GM10847 (cell line): ENCODE measurements around the gene CLSTN2.

Experiments used
- POLR2A ChIP-seq: IDR thresholded peaks from 2 replicates; pipeline ENCODE4 v1.6.1; 2011; ENCODE audit not compliant: insufficient read length; ENCODE audit errors: extremely low read depth

Gene CLSTN2

DNA sequence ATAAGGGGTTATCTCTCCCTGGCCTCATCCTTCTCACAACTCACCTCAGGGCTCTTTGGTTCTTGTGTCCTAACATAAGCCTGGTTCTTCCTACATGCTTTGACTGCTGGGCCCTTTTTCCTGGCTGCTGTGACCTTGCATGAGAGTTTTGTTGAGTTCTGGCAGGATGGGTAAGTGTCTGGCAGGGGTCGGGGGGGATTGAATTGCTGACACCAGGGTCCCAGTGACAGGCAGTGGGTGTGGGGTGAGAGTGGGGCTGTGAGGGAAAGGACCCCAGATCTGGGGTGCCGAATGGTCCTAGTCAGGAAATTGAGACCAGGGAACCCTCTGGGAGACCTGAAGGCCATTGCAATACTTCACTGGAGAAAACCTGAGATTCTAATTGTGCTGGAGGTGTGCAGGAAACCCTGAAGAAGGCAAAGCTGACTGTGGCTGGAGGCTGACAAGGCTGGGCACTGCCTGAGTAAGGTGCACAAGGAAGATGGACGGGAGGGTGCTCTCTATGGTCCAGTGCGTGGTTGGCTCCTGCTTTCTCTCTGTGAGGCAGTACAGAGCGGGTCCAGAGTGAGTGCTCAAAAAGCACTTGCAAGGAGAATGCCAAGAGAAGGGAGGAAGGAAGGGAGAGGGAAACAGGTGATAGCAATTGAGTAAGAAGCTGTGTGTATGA lies 76.8 kb downstream of the CLSTN2 start:
- TF ChIP-seq POLR2A: no peak

DNA sequence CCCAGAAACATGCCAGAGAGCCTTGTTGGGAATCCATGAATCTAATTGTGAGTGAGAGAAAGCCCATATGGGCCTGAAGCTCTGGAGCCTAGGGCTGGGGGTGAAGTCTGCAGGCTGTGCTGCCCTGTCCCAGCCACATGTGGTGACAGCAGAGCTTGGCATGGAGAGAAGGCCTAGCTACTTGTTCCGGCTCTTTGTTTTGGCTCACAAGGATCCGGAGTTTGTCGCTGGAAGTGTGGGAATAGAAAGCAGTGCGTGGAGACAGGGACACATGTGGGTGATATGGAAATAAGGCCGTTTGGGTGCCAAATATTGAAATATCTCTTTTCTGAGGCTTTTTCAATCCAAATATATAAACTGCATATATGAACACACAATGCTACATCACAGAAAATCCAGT lies 78.2 kb downstream of the CLSTN2 start:
- TF ChIP-seq POLR2A: no peak

DNA sequence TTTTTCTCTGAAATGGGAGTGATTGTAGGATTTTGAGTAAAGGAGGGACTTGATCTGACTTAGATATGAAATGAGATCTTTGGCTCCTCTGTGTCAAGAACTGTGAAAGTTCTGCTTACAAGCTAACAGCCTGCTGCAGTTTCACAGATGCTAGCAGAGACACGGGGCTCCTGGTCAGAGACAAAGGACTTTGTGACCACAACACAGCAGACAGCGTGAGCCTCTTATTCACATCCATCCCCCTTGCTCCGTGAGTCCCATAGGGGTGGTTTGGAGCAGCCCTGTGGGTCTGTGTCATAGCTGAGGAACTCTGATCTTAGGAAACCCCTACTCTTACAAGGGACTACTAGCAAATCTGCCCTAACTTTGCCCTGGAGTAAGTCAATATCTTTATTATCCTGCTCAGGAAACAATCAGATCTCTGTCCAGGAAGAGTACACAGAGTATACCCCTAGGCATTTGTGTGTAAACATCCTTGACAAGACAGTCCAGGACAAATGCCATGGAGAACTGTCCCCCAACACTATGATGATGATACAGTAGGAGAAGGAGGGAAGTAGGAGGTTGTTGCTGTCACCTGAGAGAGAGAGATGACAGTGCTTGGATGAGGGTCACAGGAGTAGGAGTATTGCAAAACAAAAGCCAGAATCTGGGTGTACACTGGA lies 80.0 kb downstream of the CLSTN2 start:
- TF ChIP-seq POLR2A: no peak

DNA sequence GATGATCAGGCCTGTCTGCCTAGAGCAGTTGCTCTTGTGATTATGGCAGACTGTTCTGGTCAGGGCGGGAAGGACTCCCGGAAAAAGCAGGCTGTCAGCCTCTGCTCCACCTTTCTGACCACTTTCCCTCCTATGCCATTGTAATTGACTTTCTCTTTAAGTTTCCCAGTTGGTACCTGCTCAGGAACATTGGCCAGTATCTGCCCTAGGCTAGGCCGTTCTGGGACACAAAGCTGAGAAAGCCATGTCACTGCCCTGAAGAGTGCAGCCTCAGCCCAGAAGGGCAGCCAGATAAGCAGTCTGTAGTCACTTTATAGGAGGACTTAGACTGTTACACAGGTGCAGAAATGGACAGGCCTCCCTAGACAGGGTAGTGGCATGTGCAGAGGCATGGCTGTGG lies 80.8 kb downstream of the CLSTN2 start:
- no peak for TF ChIP-seq POLR2A

DNA sequence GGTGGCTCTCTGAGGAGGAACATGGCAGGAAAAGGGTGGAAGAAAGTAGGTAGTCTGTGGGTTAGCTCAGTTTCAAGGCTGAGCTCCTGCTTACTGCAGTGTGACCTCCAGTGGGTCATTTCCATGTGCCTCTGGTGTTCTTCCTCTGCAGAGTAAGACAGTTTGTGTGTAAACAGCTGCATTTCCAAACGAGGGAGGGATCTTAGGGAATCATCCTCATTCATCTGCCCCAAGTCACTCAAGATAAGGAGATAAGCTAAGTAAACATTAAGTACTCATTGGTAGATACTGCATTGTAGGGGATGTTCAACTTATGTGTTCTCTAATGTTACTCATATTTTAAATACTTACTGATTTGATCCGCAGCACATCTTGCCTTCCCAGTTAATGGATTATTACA lies 83.6 kb downstream of the CLSTN2 start:
- TF ChIP-seq POLR2A: no peak

DNA sequence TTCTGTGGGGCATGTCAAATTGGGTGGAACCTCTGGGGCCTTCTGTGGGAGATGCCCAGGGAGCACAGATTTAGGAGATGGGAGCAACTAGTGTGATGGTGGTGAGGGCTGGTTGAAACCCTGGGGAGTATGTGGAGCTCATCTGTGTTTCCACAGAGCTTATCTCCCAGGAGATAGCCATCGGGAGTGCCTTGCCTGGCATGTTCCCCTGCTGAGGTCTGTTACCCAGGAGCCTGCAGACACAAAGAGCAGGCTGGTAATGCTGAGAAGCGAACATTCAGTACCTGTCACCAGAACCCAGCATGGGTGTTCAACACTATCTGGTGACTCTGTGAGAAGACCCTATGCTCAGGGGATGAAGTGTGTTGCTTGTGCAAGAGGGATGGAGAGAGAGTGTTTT lies 85.0 kb downstream of the CLSTN2 start:
- TF ChIP-seq POLR2A: no peak

DNA sequence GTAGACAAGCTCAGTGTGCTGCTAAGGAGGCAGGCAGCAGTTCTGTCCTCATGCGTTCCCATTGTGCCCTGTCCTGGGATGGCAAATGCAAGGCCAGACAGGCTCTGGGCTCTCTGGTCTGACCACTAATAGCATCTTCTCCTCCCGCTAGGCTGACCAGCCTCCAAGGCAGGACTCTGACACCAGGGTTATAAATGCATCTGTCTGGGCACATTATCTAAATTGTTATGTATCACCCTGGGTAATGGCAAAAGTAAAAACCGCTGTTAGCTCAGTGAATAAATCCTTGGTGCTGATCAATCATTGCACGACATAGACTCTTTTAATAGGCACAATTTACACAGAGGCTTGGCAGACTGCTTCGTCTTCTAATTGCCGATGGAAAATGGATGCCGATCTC lies 85.6 kb downstream of the CLSTN2 start:
- no peak for TF ChIP-seq POLR2A

DNA sequence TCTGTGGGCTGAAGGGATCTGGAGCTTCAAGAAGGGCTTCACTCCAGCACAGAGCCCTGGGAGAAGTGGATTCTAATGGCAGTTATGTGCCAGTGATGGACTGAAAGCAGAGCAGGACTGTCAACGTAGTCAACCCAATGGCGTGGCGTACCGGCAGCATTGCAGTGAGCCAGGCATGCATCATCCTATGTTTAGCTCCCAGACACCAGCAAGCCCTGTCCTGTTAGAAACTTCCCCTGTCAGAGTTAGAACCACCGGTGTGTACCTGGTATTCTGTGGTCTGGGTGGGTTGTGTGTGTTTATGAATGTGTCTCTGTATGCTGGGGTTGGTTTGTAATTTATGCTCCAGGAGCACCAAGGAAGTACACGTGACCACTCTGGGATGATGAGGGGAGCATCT lies 86.3 kb downstream of the CLSTN2 start:
- no peak for TF ChIP-seq POLR2A

DNA sequence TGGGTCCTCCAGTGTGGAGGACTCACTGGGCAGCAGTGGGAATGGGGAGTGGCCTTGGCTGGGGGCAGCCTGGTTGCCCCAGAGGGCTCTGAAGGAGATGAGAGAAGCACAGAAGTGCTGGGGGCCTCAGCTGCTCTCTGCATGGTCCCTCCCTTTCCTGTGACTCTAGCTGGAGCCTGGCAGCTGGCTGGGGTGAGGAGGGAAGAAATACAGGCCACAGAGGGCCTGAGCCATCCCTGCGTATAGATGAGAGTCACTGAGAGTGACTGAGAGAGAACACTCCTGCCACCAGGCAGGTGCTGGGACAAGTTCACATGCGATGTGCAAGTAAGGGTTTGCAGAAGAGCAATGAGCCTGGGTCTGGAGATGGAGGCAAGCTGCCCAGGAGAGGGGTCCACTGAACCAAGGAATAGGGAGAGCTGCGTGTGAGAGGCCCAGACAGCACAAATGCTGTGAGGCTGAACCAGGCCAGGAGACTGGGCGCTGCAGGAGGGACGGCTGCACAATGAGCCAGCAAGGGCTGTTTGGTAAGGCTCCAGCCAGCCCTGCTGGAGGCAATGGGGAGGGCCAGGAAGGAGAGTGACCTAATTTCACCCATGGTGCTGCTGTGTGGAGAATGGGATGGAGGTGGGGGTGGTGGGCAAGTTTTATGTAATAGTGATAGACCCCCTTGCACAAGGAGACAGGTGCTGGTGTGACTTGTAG lies 87.2 kb downstream of the CLSTN2 start:
- no peak for TF ChIP-seq POLR2A

DNA sequence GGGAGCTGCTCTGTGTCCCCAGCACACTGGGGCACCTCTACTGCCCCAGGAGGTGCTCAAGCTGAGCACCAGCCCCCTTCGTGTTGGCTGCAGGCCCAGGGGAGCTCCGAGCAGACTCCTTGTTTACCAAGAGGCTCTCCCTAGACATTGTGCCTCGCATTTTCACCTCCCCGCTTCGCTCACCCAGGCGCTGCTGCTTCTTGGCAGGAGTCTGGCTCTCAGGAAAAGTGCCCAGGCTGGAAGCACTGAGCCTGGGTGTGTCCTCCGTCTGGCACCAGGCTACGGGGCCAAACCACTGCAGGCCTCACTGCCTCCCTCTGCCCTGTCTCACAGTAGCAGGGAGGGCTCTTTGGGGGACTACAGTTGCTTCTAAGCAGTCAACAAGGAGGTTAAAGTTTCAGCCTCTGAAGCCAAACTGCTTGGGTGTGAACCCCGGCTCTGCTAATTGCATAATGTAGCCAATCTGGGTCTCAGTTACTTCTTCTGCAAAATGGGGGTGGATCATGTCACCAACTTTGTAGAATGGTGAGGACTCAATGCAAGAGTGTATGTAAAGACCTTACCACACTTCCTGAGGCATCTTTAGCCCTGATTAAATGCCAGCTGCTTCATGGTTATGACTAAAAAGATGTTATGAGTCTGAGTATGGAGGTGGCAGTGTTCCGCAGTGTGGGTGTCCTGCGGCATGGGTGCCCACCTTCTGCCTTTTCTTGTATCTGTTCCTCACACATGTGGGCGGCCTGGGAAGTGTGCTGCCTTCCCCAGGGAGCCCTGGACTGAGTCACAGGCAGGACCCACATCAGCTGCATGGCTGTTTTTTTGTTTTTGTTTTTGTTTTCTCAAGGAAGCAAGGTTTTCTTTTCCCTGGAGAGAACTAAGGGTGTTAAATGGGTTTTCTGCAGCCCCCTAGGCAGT lies 88.9 kb downstream of the CLSTN2 start:
- no peak for TF ChIP-seq POLR2A

DNA sequence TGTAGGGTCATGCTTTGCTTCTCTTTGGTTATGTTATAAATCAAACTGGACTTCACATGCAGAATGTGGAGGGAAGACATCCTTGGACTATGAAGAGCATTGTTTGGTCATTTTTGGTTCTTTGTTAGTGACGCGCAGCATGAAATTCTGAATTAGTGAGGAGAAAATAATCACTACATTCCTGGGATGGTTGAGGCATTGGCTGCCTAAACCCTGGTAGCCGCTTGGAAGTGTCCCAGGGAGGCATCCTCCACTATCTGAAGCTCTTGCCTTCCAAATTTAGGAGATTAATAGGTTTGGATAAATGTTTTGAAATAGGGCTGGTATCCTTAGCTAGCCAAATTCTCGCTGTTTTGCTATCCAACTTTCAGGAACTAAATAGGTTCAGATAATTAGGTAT lies 96.2 kb downstream of the CLSTN2 start:
- TF ChIP-seq POLR2A: no peak

DNA sequence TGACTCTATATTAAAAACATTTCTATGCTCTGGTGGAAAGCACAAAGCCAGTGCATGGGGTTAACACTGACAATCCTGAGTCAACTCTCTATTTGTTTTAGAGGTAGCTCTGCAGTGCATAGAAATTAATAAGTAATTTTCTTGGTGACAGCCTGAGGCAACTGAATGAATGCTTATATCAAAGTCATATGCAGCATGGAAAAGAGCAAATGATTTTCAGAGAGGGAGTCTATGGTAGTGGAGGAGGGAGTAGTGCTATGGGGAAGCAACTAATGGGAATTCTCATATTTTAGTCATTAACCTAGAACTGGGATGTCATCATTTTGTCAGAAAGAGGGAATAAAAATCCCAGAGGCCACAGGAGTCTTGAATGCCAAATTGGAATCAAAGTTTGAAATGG lies 99.1 kb downstream of the CLSTN2 start:
- TF ChIP-seq POLR2A: no peak

DNA sequence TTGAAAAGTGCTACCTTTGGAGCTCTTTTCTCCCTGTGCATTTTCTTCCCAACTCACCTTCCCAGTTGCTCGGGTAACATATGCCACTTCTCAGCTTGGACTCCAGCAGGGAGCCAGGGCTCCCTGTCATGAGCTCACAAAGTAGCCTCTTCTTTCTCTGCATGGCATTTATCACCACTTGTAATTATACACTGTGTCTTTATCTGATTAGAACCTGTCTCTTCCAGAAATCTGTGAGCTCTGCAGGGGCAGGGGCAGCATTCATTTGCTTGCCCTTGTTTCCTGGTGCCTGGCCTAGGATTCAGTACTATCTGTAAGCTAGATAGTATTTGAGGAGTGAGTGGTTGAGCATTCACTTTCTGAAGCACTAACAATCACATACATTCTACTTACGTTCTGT lies 100.9 kb downstream of the CLSTN2 start:
- TF ChIP-seq POLR2A: no peak

DNA sequence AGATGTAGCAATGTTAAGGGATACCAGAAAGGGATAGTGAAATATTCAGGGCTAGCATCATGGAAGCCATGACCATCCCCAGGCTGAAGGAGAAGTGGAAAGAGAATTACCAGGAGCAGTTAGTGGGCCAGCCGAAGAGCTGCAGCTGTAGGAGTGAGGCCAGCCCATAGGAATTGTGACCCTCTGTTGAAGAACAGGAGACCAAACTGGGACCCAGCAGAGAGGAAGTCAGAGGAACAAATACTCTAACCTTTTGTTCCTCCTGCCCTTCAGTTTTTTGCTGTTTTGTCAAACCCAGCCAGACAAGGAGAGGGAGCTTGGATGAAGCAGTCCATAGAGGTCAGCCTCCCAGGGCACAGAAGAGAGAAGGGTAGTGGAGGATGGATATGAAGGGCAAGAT lies 115.4 kb downstream of the CLSTN2 start:
- no peak for TF ChIP-seq POLR2A

DNA sequence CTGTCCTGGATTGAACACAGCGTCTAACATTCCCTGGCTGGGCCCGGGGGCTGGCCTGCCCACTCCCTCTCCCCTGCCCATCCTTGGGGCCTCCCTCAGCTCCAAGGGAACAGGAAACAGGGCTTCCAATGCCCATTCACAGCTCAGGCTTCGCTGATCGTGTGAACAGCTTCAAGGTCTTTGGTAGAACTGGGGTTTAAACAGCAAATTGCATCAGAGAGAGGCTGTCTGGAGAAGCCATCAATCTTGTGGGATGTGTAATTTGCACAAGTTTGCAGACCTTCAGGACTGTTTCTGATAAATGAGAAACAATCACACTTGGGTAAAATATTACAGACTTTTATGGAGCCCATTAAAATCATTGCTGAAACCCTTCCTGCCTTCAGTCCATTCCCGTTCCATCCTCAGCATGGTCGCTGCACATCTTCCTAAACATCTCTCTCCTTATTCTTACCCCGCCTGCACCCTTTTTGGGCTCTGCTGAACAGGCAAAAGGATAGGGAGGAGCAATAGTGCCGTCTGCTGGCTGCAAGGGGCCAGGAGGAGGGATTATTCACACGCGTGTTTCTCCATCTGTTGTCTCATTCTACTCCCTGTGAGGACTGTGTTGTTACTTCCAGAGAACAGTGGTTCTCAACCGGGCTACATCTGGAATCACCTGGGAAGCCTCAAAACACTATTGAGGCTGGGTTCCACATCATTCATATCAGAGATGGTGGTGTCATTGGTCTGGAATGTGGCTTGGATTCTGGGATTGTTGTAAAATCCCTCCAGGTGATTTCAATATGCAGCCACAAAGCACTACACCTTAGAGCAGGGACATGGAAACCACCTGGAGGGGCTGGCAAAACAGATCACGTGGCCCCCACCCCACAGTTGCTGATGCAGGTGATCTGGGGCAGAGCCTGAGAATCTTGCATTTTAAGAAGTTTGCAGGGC lies 116.3 kb downstream of the CLSTN2 start:
- TF ChIP-seq POLR2A: no peak
